Activated naive CD4-positive, alpha-beta T cell treated with Interleukin-2 at 50 U/mL for 16 hours (primary cell): ENCODE data around the gene GMPPB.
"Not testable (repeated sequence)": the region's sequence is repeated elsewhere in the genome, so short reads cannot be mapped to it uniquely, and the experiment has no call there.

Source experiments
- DNase-seq: peaks from one replicate; pipeline ENCODE4 v3.0.0-alpha.2; 2020

The GMPPB gene

DNA sequence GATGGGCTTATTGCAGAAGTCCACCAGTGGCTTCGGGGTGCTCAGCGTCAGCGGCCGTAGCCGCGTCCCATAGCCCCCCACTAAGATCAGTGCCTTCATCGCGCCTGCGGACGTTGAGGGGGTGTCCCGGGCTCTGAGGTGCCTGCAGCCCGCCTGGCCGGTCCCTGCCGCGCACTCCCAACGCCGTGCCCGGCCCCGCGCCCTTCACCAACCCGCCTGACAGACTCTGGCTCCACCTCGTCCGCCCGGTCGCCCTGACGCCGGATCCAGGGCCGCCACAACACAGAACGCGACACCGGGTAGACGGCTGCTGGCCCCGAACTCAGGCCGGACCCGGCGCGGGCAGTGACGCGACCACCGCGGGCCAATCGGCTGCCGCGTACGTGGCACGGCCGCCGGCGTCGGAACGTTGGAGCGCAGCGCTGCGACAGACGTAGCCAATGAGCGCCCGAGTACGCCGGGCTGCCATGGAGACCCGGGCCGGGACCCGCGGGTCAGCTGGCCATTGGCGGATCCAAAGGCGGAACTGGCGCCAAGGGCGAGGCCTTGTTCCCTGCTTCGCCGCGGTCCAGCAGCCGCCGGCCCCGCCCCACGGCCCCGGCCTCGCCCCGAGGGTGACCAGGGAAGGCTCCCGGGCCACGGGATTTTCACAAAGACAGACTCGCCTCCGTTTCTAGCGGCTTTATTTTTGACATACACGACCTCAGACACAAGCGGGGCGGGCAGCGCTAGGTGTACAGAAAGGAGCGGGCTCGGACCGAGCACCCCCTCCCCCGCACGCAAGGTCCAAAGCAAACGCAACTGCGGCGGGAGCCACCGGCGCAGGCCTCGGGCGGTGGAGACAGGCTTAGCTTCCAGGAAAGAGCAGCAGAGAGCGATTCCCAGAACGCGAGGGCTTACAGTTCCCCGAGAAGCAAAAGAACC lies at the start of gene GMPPB:
GMPPB (minus strand) TSS at position 324 of the 924 bp plus-strand sequence; CDS start at position 99, 225 bp downstream.
- DNase-seq, result peak; percentile 93

GRCh38 chr3:49772703-49773102 lies 49.0 kb upstream of the GMPPB start:
- DNase-seq, result no peak

DNA sequence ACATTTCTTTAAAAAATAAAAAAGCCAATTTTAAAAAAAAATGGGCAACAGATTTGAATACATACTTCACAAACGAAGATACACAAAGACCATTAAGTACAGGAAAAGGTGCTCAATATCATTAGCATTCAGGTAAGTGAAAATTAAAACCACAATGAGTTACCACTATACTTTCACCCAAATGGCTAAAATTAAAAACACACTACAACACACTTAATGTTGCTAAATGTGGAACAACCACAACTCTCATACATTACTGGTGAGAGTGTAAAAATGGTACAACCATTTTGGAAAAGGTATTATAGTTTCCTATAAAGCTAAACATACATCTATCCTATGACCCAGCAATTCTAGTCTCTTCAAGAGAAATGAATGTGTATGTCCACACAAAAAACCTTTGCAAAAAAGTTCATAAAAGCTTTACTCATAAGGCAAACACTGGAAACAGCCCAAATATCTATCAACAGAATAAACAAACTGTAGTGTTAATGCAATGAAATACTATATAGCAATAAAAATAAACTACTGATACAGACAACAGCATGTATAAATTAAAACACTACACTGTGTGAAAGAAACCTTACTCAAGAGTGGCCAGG lies 47.7 kb upstream of the GMPPB start:
- DNase-seq, result no peak

DNA sequence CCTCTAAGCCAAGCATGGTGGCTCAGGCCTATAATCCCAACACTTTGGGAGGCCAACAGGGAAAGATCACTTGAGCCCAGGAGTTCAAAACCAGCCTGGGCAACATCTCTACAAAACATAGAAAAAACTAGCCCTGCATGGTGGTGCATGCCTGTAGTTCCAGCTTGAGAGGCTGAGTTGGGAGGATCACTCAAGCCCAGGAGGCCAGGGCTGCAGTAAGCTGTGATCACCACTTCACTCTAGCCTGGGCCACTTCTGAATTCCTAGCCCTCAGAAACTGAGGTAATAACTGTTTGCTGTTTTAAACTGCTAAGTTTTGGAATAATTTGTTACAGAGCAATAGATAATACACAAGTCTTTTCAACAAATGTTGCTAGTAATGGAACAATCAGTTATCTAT lies 46.2 kb upstream of the GMPPB start:
- DNase-seq, result no peak

GRCh38 chr3:49769286-49769915 lies 45.6 kb upstream of the GMPPB start:
- DNase-seq, result no peak

DNA sequence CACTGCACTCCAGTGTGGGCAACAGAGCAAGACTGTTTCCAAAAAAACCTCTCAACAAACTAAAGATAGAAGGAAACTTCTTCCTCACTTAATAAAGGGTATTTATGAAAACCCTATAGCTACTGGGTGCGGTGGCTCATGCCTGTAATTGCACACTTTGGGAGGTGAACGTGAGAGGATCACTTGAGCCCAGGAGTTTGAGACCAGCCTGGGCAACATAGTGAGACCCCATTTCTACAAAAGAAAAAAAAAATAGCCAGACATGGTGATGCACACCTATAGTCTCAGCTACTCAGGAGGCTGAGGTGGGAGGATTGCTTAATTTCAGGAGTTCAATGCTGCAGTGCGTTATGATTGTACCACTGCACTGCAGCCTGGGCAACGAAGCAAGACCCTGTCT lies 40.2 kb upstream of the GMPPB start:
- DNase-seq, result no peak

GRCh38 chr3:49761661-49762060 lies 37.9 kb upstream of the GMPPB start:
- DNase-seq, result no peak

- DNase-seq, result no peak
Observed at GRCh38 chr3:49759226-49759625, 35.5 kb upstream of the GMPPB start.

DNA sequence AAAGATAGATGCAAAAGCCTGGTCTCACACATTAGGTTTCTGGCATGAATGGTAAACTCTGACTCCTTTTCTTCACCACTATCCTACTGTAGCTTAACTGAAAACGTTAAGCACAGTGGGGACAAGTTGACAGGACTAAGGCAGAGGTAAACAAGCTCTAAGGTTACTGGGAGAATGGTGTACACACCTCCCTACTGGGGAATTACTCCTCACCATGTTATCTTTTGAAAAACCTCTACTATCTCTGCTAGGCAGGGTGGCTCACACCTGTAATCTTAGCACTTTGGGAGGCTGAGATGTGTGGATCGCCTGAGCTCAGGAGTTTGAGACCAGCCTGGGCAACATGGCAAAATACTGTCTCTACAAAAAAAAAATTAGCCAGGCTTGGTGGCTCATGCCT lies 33.4 kb upstream of the GMPPB start:
- no peak for DNase-seq

DNA sequence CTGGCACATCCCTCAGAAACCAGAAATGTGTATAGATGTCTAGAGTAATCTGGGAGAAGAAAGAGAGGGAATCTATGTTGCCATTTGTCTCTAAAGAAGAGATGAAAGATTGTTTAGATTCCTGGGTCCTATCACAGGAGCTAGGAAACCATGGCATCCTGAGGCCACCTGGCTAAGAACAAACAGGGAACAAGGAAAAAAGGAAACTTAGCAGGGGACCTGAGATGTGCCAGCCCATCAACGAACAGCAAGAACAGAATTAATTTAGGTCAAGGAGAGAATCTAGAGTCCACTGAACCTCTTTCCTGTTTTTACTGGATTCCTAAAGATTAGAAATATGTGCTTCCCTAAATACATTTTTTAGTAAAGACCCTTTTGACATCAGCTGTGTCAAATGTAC lies 32.3 kb upstream of the GMPPB start:
- DNase-seq, result no peak

GRCh38 chr3:49754536-49754935 lies 30.8 kb upstream of the GMPPB start:
- DNase-seq, result no peak

GRCh38 chr3:49751501-49751900 lies 27.8 kb upstream of the GMPPB start:
- no peak for DNase-seq

DNA sequence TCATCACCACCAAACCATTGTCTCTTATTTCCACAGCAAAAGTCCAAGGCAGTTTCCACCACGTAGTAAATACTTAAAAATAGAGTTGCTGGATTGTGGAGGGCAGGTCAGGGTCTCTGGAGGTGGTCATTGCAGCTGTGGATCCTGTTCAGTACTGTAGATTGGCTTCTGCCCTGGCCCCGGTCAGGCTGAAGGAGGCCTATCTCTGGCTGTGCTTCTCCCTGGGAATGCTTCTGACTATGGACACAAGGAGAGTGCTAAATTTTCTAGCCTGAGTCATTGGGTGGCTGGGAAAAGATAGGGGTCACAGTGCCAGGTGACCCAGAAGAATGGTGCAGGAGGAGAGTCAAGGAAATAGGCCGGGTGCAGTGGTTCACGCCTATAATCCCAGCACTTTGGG lies 26.3 kb upstream of the GMPPB start:
- no peak for DNase-seq

- not testable (repeated sequence) for DNase-seq
Observed at GRCh38 chr3:49748874-49749273, 25.1 kb upstream of the GMPPB start.

- no peak for DNase-seq
Observed at GRCh38 chr3:49747792-49748480, 24.2 kb upstream of the GMPPB start.

GRCh38 chr3:49745986-49746385 lies 22.2 kb upstream of the GMPPB start:
- DNase-seq, result no peak

DNA sequence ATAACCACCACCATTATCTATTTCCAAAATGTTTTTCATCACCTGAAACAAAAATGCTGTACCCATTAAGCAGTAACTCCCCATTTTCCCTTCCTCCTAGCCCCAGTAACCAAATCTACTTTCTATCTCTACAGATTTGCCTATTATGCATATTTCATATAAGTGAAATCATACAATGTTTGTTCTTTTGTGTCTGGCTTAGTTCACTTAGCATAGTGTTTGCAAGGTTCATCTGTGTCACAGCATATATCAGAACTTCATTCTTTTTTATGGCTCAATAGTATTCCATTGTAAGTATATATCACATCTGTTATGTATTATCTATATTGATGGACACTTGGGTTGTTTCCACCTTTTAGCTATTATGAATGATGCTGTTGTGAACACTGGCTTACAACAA lies 16.7 kb upstream of the GMPPB start:
- no peak for DNase-seq

GRCh38 chr3:49738067-49738713 lies 14.4 kb upstream of the GMPPB start:
- no peak for DNase-seq

DNA sequence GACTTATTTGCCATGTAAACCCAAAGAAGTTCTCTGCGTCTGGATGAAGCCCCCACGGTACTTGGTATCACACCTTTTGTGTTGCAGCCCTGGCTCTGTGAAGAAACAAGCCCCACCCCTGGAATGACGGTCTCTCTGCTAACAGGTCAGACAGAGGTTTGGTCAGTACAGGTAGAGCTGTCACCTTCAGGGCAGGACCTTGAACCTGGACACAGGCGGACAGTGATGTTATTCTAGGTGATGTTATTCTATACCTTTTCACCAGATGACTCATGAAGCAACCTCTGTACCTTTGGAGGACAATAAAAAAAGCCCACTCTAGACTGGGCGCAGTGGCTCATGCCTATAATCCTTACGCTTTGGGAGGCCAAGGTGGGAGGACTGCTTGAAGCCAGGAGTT lies 11.0 kb upstream of the GMPPB start:
- DNase-seq, result no peak

DNA sequence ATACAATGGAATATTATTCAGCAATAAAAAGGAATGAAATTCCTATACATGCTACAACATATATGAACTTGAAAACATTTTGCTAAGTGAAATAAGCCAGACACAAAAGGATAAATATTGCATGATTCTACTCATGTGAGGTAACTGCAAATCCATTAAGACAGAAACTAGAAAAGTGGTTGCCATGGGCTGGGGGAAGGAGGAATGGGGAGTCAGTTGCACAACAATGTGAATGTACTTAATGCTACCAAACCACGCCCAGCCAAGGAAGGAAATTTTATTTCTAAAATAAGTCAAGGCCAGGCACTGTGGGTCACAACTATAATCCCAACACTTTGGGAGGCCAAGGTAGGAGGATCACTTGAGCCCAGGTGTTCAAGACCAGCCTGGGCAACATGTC lies 9.8 kb upstream of the GMPPB start:
- no peak for DNase-seq

- DNase-seq, result no peak
Observed at GRCh38 chr3:49732597-49732996, 8.8 kb upstream of the GMPPB start.

- DNase-seq, result no peak
Observed at GRCh38 chr3:49729966-49730609, 6.3 kb upstream of the GMPPB start.
